ENCODE results near the gene NDUFS6. TPM values are rescaled to one million over a fixed set of nuclear protein-coding genes. Genes with fewer than 3 reads are reported as not detected.

Gene NDUFS6
- total and polyA plus RNA-seq, 2 donors (not counting 1 experiment from before 2014, with no cell fraction given): 21.8 to 68.5 TPM

GRCh38 chr5:1860021-1860610, 58.9 kb downstream of the NDUFS6 start:
- Histone ChIP-seq H3K9me3 (ENCODE audit: control insufficient read depth, insufficient read depth, low read depth, low read length) (no peaks in the 10 kb centered on the region), H2AFZ (ENCODE audit: low read length) (no peak overlapping the region), H3K4me1 (ENCODE audit: control insufficient read depth, extremely low read depth, insufficient read depth, low read length) (no peaks in the 10 kb centered on the region), H3K27me3 (ENCODE audit: control insufficient read depth, insufficient read depth, low read length) (no peaks in the 10 kb centered on the region), H3K27ac (ENCODE audit: insufficient read depth, low read length) (no peak overlapping the region), H3K4me2 (ENCODE audit: extremely low read depth, insufficient read depth, low read length) (no peak overlapping the region), H3K4me3 (replicated peaks in 1 of 4; ENCODE audit: control extremely low read depth in 1 of 4, insufficient read depth in 1 of 4, low read depth in 3 of 4, low read length in 4 of 4) (no peak overlapping the region), H3K79me2 (ENCODE audit: control insufficient read depth, insufficient read depth, low read length) (no peaks in the 10 kb centered on the region), H4K20me1 (ENCODE audit: control insufficient read depth, extremely low read depth, insufficient read depth, low read length) (no peaks in the 10 kb centered on the region), H3K36me3 (ENCODE audit: control insufficient read depth, insufficient read depth, low read length) (no peaks in the 10 kb centered on the region), H3K9ac (ENCODE audit: insufficient read depth, low read length) (no peak overlapping the region)
- no peak for DNase-seq (ENCODE audit: low read depth in 2 of 2)
- TF ChIP-seq EZH2 (IDR thresholded peaks at IDR 0.05; ENCODE audit: low read length, missing control alignments) (no peak), CTCF (conservative IDR thresholded peaks at IDR 0.05 in 1 of 2, IDR thresholded peaks at IDR 0.05 in 1 of 2; ENCODE audit: low read depth in 1 of 2, low read length in 2 of 2) (no peak)

- no peaks in the 10 kb centered on the region for H3K9me3 ChIP-seq (ENCODE audit: control insufficient read depth, insufficient read depth, low read depth, low read length)
- no peaks in the 10 kb centered on the region for H4K20me1 ChIP-seq (ENCODE audit: control insufficient read depth, extremely low read depth, insufficient read depth, low read length)
- DNase-seq (ENCODE audit: low read depth in 2 of 2): no peak
- no peak overlapping the region for H3K27ac ChIP-seq (ENCODE audit: insufficient read depth, low read length)
- no peak overlapping the region for H3K4me2 ChIP-seq (ENCODE audit: extremely low read depth, insufficient read depth, low read length)
- H3K36me3 ChIP-seq (ENCODE audit: control insufficient read depth, insufficient read depth, low read length): no peaks in the 10 kb centered on the region
- TF ChIP-seq CTCF (conservative IDR thresholded peaks at IDR 0.05 in 1 of 2, IDR thresholded peaks at IDR 0.05 in 1 of 2; ENCODE audit: low read depth in 1 of 2, low read length in 2 of 2): no peak
- TF ChIP-seq EZH2 (IDR thresholded peaks at IDR 0.05; ENCODE audit: low read length, missing control alignments): no peak
- H3K27me3 ChIP-seq (ENCODE audit: control insufficient read depth, insufficient read depth, low read length): no peaks in the 10 kb centered on the region
- no peaks in the 10 kb centered on the region for H3K79me2 ChIP-seq (ENCODE audit: control insufficient read depth, insufficient read depth, low read length)
- no peaks in the 10 kb centered on the region for H3K4me1 ChIP-seq (ENCODE audit: control insufficient read depth, extremely low read depth, insufficient read depth, low read length)
- no peak overlapping the region for H3K4me3 ChIP-seq (replicated peaks in 1 of 4; ENCODE audit: control extremely low read depth in 1 of 4, insufficient read depth in 1 of 4, low read depth in 3 of 4, low read length in 4 of 4)
- no peak overlapping the region for H2AFZ ChIP-seq (ENCODE audit: low read length)
- no peak overlapping the region for H3K9ac ChIP-seq (ENCODE audit: insufficient read depth, low read length)
These were observed 59.7 kb downstream of the NDUFS6 start for GRCh38 chr5:1860949-1861348.

DNA sequence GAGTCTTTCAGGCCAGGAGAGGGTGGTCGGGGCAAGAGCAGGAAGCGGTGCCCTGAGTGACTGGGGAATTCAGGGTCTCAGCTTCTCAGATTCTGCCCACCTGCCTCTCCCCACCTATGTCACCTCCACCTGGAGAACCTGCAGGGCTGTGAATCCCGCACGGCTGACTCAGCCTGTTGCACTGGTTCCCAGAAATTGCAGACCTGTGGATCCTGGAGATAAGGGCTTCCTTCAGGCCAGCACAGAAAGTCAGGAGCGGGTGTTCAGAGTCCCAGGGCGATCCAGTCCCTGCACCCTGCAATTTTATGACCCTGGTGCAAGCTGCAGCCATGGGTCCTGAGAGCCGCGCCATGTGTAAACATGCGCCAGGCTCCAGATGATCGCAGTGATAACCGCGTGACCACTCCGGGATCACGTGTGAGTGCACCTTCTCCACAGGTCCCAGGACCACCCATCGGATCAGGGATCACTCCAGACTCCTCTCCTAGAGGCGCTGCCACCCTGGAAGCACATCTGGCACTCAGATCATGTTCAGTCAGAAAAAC, 63.8 kb downstream of the NDUFS6 start:
- Histone ChIP-seq H3K4me1 (ENCODE audit: control insufficient read depth, extremely low read depth, insufficient read depth, low read length) (no peaks in the 10 kb centered on the region), H3K4me2 (ENCODE audit: extremely low read depth, insufficient read depth, low read length) (no peak overlapping the region), H2AFZ (ENCODE audit: low read length) (no peak overlapping the region), H3K9me3 (ENCODE audit: control insufficient read depth, insufficient read depth, low read depth, low read length) (no peaks in the 10 kb centered on the region), H3K79me2 (ENCODE audit: control insufficient read depth, insufficient read depth, low read length) (no peaks in the 10 kb centered on the region), H3K27me3 (ENCODE audit: control insufficient read depth, insufficient read depth, low read length) (no peaks in the 10 kb centered on the region), H3K27ac (ENCODE audit: insufficient read depth, low read length) (no peak overlapping the region), H3K4me3 (replicated peaks in 1 of 4; ENCODE audit: control extremely low read depth in 1 of 4, insufficient read depth in 1 of 4, low read depth in 3 of 4, low read length in 4 of 4) (no peak overlapping the region), H3K36me3 (ENCODE audit: control insufficient read depth, insufficient read depth, low read length) (no peaks in the 10 kb centered on the region), H3K9ac (ENCODE audit: insufficient read depth, low read length) (no peak overlapping the region), H4K20me1 (ENCODE audit: control insufficient read depth, extremely low read depth, insufficient read depth, low read length) (no peaks in the 10 kb centered on the region)
- TF ChIP-seq EZH2 (IDR thresholded peaks at IDR 0.05; ENCODE audit: low read length, missing control alignments) (no peak), CTCF (conservative IDR thresholded peaks at IDR 0.05 in 1 of 2, IDR thresholded peaks at IDR 0.05 in 1 of 2; ENCODE audit: low read depth in 1 of 2, low read length in 2 of 2) (no peak)
- DNase-seq (ENCODE audit: low read depth in 2 of 2): no peak

Data from fibroblast of lung (primary cell).